ENCODE results near the gene ZNF367. TPM values are rescaled to one million over a fixed set of nuclear protein-coding genes. Genes with fewer than 3 reads are reported as not detected.
A peak's percentile ranks its signal among the peaks of the same experiment; 100 is the strongest.

ZNF367 gene
- polyA plus RNA-seq, 2 donors, result 1.6 to 2.5 TPM

DNA sequence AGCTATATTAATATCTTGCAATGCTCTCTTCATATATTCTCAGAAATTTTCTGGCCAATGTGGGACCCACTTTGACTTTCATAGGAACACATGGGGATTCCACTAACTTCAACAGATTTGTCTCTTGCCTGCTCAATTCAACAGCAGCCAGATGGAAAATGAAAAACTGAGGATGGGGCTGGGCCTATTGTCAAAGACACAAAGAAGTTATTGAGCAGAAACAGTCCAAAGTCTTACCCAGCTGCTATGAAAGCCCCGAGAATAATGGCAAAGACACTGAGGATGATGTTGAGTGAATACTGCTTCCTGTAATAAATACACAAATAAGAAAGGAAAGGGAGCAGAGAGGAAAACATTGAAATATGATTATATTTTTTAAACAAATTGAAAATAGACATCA, 67.3 kb downstream of the ZNF367 start:
- WGBS, 2 donors, result 73 to 81% methylated on average over 1 of the region's 1 CpG
- Histone ChIP-seq H3K27me3 (ENCODE audit: control insufficient read depth in 1 of 2, insufficient read depth in 2 of 2, low read length in 2 of 2) (no peaks in the 10 kb centered on the region), H3K4me3 (ENCODE audit: low read depth in 1 of 2, low read length in 2 of 2) (no peak overlapping the region), H3K9me3 (ENCODE audit: control insufficient read depth in 2 of 2, insufficient read depth in 1 of 2, low read depth in 1 of 2, low read length in 1 of 2) (peaks cover 0 to 2% of the 10 kb centered on the region in 2 donors), H3K27ac (ENCODE audit: low read depth in 2 of 2, low read length in 1 of 2) (no peak overlapping the region), H3K4me1 (ENCODE audit: control insufficient read depth in 2 of 2, insufficient read depth in 2 of 2, low read length in 1 of 2) (no peaks in the 10 kb centered on the region), H3K36me3 (ENCODE audit: control insufficient read depth in 2 of 2, insufficient read depth in 2 of 2, low read length in 1 of 2) (peaks cover 3 to 11% of the 10 kb centered on the region in 2 donors)

DNA sequence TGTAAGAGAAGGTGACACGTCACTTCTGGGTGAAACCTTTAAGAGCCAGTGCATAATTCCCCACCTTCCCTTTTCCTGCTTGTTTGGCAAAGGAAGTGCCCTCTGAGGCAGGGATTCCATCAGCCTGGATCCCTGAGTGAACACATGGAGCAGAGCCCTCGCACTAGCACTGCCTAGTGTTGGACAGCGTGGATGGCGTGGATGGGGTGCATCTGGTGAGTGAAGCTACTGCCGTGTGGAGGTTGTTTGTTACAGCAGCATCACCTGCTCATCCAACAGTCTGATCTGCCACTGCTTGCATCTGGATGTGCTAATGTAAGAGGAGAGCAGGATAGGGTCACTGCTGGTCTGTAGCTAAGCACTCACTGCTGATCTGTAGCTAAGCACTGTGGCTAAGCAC, 69.9 kb downstream of the ZNF367 start:
- peaks cover 1 to 11% of the 10 kb centered on the region in 2 donors for H3K36me3 ChIP-seq (ENCODE audit: control insufficient read depth in 2 of 2, insufficient read depth in 2 of 2, low read length in 1 of 2)
- no peaks in the 10 kb centered on the region for H3K4me1 ChIP-seq (ENCODE audit: control insufficient read depth in 2 of 2, insufficient read depth in 2 of 2, low read length in 1 of 2)
- no peaks in the 10 kb centered on the region for H3K27me3 ChIP-seq (ENCODE audit: control insufficient read depth in 1 of 2, insufficient read depth in 2 of 2, low read length in 2 of 2)
- H3K27ac ChIP-seq (ENCODE audit: low read depth in 2 of 2, low read length in 1 of 2), result no peak overlapping the region
- peaks cover 0 to 2% of the 10 kb centered on the region in 2 donors for H3K9me3 ChIP-seq (ENCODE audit: control insufficient read depth in 2 of 2, insufficient read depth in 1 of 2, low read depth in 1 of 2, low read length in 1 of 2)
- H3K4me3 ChIP-seq (ENCODE audit: low read depth in 1 of 2, low read length in 2 of 2), result no peak overlapping the region
- WGBS, 2 donors, result 97 to 100% methylated on average over 5 of the region's 5 CpGs

DNA sequence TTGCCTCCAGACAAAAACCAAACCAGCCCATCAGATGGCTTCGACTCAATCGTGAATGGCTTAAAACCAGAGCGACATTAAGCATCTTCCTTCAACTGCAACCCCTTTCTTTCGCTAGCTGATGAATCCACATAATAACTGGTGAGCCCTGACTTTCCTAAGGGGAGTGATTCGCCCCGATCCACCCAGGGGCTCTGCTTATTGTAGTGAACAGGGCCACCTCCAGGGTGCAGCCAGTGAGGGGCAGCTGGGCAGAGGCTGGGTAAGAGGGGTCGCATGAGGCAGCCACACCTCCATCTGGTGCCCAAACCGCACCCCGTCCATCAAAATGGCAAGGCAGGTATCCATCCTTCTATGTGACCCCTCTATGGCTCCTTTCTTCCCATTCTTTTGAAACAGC, 72.6 kb downstream of the ZNF367 start:
- Histone ChIP-seq H3K4me1 (ENCODE audit: control insufficient read depth in 2 of 2, insufficient read depth in 2 of 2, low read length in 1 of 2) (no peaks in the 10 kb centered on the region), H3K27ac (ENCODE audit: low read depth in 2 of 2, low read length in 1 of 2) (no peak overlapping the region), H3K36me3 (ENCODE audit: control insufficient read depth in 2 of 2, insufficient read depth in 2 of 2, low read length in 1 of 2) (peaks cover 1 to 9% of the 10 kb centered on the region in 2 donors), H3K27me3 (ENCODE audit: control insufficient read depth in 1 of 2, insufficient read depth in 2 of 2, low read length in 2 of 2) (no peaks in the 10 kb centered on the region), H3K9me3 (ENCODE audit: control insufficient read depth in 2 of 2, insufficient read depth in 1 of 2, low read depth in 1 of 2, low read length in 1 of 2) (peaks cover 0 to 2% of the 10 kb centered on the region in 2 donors), H3K4me3 (ENCODE audit: low read depth in 1 of 2, low read length in 2 of 2) (no peak overlapping the region)
- 91% methylated on average over 9 of the region's 9 CpGs for WGBS, 2 donors

DNA sequence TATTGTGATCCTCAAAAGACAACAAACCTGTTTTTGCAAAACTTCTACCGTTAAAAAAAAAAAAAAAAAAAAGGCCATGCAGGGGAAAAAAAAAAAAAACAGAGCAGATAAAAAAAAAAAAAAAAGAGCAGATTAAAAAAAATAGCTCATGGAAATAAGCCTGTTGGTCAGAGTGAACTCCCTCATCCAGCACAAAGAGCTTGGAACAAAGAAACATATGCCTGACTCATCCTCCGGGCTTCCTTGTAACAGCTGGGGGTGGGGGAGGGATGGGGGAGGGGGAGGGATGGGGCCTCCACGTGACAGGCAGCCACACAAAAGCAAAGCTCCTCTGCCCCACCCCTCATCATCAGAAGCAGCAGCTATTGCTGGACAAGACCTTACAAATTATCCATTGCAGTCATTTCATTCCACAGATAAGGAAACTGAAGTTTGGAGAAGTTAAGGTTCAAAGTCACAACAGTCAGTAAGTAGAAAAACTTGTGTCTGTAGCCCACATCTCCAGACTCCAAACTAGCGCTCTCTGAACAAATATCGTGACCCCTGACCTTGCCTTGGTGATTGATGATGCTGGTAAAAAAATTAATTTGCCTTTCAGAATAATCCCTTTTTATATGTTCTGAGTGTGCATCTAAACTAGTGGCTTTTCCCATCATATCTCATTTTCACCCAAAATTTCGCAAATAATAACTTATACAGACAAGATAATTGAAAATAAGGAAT, 73.6 kb downstream of the ZNF367 start:
- Histone ChIP-seq H3K4me3 (ENCODE audit: low read depth in 1 of 2, low read length in 2 of 2) (no peak overlapping the region), H3K27me3 (ENCODE audit: control insufficient read depth in 1 of 2, insufficient read depth in 2 of 2, low read length in 2 of 2) (no peaks in the 10 kb centered on the region), H3K36me3 (ENCODE audit: control insufficient read depth in 2 of 2, insufficient read depth in 2 of 2, low read length in 1 of 2) (peaks cover 1 to 9% of the 10 kb centered on the region in 2 donors), H3K9me3 (ENCODE audit: control insufficient read depth in 2 of 2, insufficient read depth in 1 of 2, low read depth in 1 of 2, low read length in 1 of 2) (peaks cover 0 to 2% of the 10 kb centered on the region in 2 donors), H3K4me1 (ENCODE audit: control insufficient read depth in 2 of 2, insufficient read depth in 2 of 2, low read length in 1 of 2) (no peaks in the 10 kb centered on the region), H3K27ac (ENCODE audit: low read depth in 2 of 2, low read length in 1 of 2) (peak overlapping the region; percentile 34 to 41)
- WGBS, 2 donors, result 35 to 42% methylated on average over 6 of the region's 6 CpGs

DNA sequence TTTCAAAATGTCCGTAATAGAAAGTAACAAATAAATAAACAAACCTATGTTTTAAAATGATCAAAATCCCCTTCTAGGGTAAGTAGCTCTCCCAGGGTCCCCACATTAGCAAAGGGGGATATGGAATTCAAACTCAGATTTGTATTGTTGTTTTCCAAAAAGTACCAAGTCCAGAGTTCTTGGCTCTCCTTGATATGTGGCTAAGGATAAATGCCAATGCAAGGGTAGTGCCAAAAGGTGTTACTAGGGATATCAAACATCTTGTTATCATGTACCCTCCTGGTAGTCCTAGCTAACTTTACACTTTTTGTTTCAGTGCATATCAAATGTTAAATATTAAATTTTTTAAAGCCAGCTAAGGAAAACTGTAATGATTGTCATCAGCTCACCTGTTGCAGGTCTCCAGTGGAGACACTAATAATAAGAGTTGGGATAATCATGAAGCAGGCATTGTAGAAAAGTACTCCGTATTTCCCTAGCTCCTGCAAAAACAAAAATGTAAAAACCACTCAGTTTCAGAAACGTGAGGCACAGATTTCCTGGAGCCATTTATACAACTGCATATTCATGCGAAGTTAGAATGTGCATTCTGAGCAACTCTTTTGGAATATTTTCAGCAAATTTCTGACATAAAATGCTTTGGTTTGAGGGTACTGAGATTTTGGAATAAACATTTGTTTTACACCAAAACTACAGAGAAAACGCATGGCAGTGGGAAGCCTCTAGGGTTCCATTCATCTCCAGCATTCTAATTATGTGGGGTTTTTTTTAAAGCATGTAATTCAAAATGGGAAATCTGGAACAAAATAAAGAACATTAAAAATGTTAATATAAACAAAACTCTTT, 74.4 kb downstream of the ZNF367 start:
- Histone ChIP-seq H3K27ac (ENCODE audit: low read depth in 2 of 2, low read length in 1 of 2) (no peak overlapping the region), H3K9me3 (ENCODE audit: control insufficient read depth in 2 of 2, insufficient read depth in 1 of 2, low read depth in 1 of 2, low read length in 1 of 2) (peaks cover 0 to 2% of the 10 kb centered on the region in 2 donors), H3K36me3 (ENCODE audit: control insufficient read depth in 2 of 2, insufficient read depth in 2 of 2, low read length in 1 of 2) (peaks cover 1 to 9% of the 10 kb centered on the region in 2 donors), H3K4me3 (ENCODE audit: low read depth in 1 of 2, low read length in 2 of 2) (no peak overlapping the region), H3K4me1 (ENCODE audit: control insufficient read depth in 2 of 2, insufficient read depth in 2 of 2, low read length in 1 of 2) (no peaks in the 10 kb centered on the region), H3K27me3 (ENCODE audit: control insufficient read depth in 1 of 2, insufficient read depth in 2 of 2, low read length in 2 of 2) (no peaks in the 10 kb centered on the region)
- WGBS, 2 donors, result 56 to 68% methylated on average over 5 of the region's 5 CpGs

DNA sequence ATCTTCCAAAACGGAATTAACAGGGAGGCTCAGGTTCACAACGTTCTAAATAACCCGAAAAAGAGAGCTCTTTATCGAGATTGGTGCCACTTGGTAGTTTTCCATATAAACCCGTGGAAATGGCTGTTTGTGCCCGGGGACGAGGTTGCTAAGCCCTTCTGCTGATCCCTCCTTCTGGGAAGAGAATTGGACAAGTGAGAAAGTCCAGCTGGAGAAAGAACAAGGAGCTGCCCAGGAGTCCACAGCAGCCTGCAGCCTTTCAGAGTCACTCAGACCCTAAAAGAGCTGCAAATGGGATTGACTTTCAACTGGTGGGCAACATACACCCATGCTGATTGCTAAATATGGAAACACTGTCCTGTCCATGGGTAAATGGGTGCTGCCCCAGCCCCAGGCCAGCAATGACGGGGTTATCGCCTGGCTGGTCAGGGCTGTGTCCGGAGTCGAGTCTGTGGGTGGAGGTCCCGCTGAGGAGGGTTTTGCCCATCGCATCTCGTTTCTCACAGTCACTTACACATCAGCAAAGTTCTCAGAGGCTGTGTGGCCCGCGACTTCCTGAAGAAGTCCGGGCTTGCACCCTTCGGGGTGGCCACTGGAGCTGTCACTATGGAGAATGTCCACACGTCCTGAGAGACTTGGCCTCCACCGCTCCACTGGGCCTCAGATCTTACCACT, 75.5 kb downstream of the ZNF367 start:
- Histone ChIP-seq H3K27ac (ENCODE audit: low read depth in 2 of 2, low read length in 1 of 2) (no peak overlapping the region), H3K9me3 (ENCODE audit: control insufficient read depth in 2 of 2, insufficient read depth in 1 of 2, low read depth in 1 of 2, low read length in 1 of 2) (no peaks in the 10 kb centered on the region), H3K36me3 (ENCODE audit: control insufficient read depth in 2 of 2, insufficient read depth in 2 of 2, low read length in 1 of 2) (peaks cover 0 to 1% of the 10 kb centered on the region in 2 donors), H3K27me3 (ENCODE audit: control insufficient read depth in 1 of 2, insufficient read depth in 2 of 2, low read length in 2 of 2) (no peaks in the 10 kb centered on the region), H3K4me3 (ENCODE audit: low read depth in 1 of 2, low read length in 2 of 2) (no peak overlapping the region), H3K4me1 (ENCODE audit: control insufficient read depth in 2 of 2, insufficient read depth in 2 of 2, low read length in 1 of 2) (no peaks in the 10 kb centered on the region)
- 78 to 84% methylated on average over 20 of the region's 20 CpGs for WGBS, 2 donors

DNA sequence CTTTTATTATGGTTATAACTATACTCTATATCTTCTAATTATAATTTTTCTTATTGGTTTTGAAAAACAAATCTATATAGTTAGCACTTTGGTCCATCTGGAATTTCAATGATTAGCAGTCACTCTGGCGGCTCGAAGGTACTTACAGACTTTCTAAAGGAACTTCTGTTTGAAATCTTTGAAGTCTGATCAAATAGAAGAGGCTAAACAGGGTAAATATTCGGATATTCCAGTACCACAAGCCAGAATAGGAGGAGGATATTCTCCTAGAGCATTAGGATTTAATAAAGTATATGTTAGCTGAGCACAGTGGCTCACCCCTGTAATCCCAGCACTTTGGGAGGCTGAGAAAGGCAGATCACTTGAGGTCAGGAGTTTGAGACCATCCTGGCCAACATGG, 77.5 kb downstream of the ZNF367 start:
- H3K9me3 ChIP-seq (ENCODE audit: control insufficient read depth in 2 of 2, insufficient read depth in 1 of 2, low read depth in 1 of 2, low read length in 1 of 2), result no peaks in the 10 kb centered on the region
- H3K36me3 ChIP-seq (ENCODE audit: control insufficient read depth in 2 of 2, insufficient read depth in 2 of 2, low read length in 1 of 2), result no peaks in the 10 kb centered on the region
- H3K27ac ChIP-seq (ENCODE audit: low read depth in 2 of 2, low read length in 1 of 2), result no peak overlapping the region
- H3K4me1 ChIP-seq (ENCODE audit: control insufficient read depth in 2 of 2, insufficient read depth in 2 of 2, low read length in 1 of 2), result no peaks in the 10 kb centered on the region
- 84 to 93% methylated on average over 3 of the region's 3 CpGs for WGBS, 2 donors
- no peak overlapping the region for H3K4me3 ChIP-seq (ENCODE audit: low read depth in 1 of 2, low read length in 2 of 2)
- H3K27me3 ChIP-seq (ENCODE audit: control insufficient read depth in 1 of 2, insufficient read depth in 2 of 2, low read length in 2 of 2), result no peaks in the 10 kb centered on the region

DNA sequence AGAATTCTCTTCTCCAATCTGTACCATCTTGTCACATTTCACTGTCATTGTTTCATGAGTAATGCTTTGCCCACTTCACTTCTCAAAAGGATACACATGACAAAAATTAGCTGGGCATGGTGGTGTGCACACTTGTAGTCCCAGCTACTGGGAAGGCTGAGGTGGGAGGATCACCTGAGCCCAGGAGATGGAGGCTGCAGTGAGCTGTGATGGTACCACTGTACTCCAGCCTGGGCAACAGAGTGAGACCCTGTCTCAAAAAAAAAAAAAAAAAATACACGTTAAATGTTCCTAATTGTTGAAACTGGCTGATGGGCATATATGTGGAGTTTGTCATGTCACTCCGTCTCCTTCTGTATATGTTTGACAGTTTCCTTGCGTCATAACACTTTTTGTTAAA, 79.9 kb downstream of the ZNF367 start:
- Histone ChIP-seq H3K9me3 (ENCODE audit: control insufficient read depth in 2 of 2, insufficient read depth in 1 of 2, low read depth in 1 of 2, low read length in 1 of 2) (no peaks in the 10 kb centered on the region), H3K4me1 (ENCODE audit: control insufficient read depth in 2 of 2, insufficient read depth in 2 of 2, low read length in 1 of 2) (no peaks in the 10 kb centered on the region), H3K4me3 (ENCODE audit: low read depth in 1 of 2, low read length in 2 of 2) (no peak overlapping the region), H3K36me3 (ENCODE audit: control insufficient read depth in 2 of 2, insufficient read depth in 2 of 2, low read length in 1 of 2) (no peaks in the 10 kb centered on the region), H3K27me3 (ENCODE audit: control insufficient read depth in 1 of 2, insufficient read depth in 2 of 2, low read length in 2 of 2) (no peaks in the 10 kb centered on the region), H3K27ac (ENCODE audit: low read depth in 2 of 2, low read length in 1 of 2) (no peak overlapping the region)
- 96% methylated on average over 3 of the region's 3 CpGs for WGBS, 2 donors

Data from esophagus (tissue), 2 donors.